Esophagus muscularis mucosa (tissue), 4 donors: ENCODE measurements around the gene RABL3.

ENCODE experiments used
- EP300 ChIP-seq: sonication (generic); formaldehyde crosslinking; IDR thresholded peaks from one replicate; pipeline ENCODE4 v1.6.1; 2017; ENCODE audit warnings: antibody characterized with exemption
- POLR2A ChIP-seq: fragments of 450-650 bp; IDR thresholded peaks from one replicate; pipeline ENCODE4 v1.6.1; 2017; ENCODE audit warnings: antibody characterized with exemption, moderate library complexity, mild to moderate bottlenecking, low read depth
- POLR2AphosphoS5 ChIP-seq, 2 donors: sonication (generic); formaldehyde crosslinking; IDR thresholded peaks; one replicate each; pipeline ENCODE4 v1.6.1; 2017; ENCODE audit warnings: antibody characterized with exemption in 2 of 2
- TF ChIP-seq, protein P1 (sequence below), 3 experiments: fragments of 200-600 bp in 2 of 3; fragments of 450-650 bp in 1 of 3; sonication (generic) in 2 of 3; IDR thresholded peaks; one replicate each; pipeline ENCODE4 v1.5.1; 2017 to 2019; ENCODE audit warnings: antibody characterized with exemption in 3 of 3, mild to moderate bottlenecking in 2 of 3, moderate library complexity in 1 of 3

DNA sequence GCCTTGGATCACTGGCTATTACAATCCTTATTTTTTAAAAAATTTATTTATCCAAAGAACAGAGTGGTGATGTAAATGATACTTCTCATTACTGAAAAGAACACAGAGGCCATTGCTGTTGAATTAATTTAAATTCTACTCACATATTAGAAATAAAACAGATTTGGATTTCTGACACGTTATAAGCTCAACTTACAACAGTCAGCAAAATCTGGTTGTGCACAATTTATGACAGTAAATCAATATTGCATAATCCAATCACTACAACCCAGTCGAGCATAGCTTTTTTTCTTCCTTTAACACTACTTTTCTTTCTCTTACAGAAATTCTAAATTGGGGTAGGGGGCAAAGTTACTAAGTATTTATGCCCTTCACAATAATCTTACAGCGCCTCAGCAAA is 43.0 kb downstream of the RABL3 start:
- no peak for TF ChIP-seq POLR2A
- no peak for TF ChIP-seq POLR2AphosphoS5 (IDR thresholded peaks at IDR 0.05)
- TF ChIP-seq, protein P1, sequence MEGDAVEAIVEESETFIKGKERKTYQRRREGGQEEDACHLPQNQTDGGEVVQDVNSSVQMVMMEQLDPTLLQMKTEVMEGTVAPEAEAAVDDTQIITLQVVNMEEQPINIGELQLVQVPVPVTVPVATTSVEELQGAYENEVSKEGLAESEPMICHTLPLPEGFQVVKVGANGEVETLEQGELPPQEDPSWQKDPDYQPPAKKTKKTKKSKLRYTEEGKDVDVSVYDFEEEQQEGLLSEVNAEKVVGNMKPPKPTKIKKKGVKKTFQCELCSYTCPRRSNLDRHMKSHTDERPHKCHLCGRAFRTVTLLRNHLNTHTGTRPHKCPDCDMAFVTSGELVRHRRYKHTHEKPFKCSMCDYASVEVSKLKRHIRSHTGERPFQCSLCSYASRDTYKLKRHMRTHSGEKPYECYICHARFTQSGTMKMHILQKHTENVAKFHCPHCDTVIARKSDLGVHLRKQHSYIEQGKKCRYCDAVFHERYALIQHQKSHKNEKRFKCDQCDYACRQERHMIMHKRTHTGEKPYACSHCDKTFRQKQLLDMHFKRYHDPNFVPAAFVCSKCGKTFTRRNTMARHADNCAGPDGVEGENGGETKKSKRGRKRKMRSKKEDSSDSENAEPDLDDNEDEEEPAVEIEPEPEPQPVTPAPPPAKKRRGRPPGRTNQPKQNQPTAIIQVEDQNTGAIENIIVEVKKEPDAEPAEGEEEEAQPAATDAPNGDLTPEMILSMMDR (IDR thresholded peaks at IDR 0.05): no peak
- no peak for TF ChIP-seq EP300
